ENCODE data around the gene LAMC3. TPM values are rescaled to one million over a fixed set of nuclear protein-coding genes. Genes with fewer than 3 reads are reported as not detected.

The LAMC3 gene
- total RNA-seq, 2 donors from 2014 or later: 3.9 to 16.8 TPM

GRCh38 chr9:131024978-131025868 lies 16.2 kb downstream of the LAMC3 start:
- Histone ChIP-seq H3K9me3 (no peaks in the 10 kb centered on the region), H3K27ac (no peak overlapping the region), H3K27me3 (no peaks in the 10 kb centered on the region), H3K4me1 (no peaks in the 10 kb centered on the region), H3K4me3 (no peak overlapping the region), H3K36me3 (replicated peaks in 1 of 2; ENCODE audit: insufficient read depth in 1 of 2, low read depth in 2 of 2) (no peaks in the 10 kb centered on the region)
- intact Hi-C loops (cut with DNase I): no loop called here
- ATAC-seq (no peak), DNase-seq (no peak)
- 60 to 68% methylated on average over 15 of the region's 15 CpGs for WGBS, 2 donors
- TF ChIP-seq POLR2A (IDR thresholded peaks at IDR 0.05) (no peak), CTCF (IDR thresholded peaks at IDR 0.05) (no peak)

GRCh38 chr9:131025953-131026858 lies 17.2 kb downstream of the LAMC3 start:
- no peaks in the 10 kb centered on the region for H3K9me3 ChIP-seq
- WGBS, 2 donors: 73 to 82% methylated on average over 33 to 38 of the region's 40 CpGs
- H3K4me1 ChIP-seq: no peaks in the 10 kb centered on the region
- H3K36me3 ChIP-seq (replicated peaks in 1 of 2; ENCODE audit: insufficient read depth in 1 of 2, low read depth in 2 of 2): no peaks in the 10 kb centered on the region
- no peak overlapping the region for H3K4me3 ChIP-seq
- TF ChIP-seq CTCF (IDR thresholded peaks at IDR 0.05): no peak
- no peak for TF ChIP-seq POLR2A (IDR thresholded peaks at IDR 0.05)
- DNase-seq: no peak
- H3K27me3 ChIP-seq: no peaks in the 10 kb centered on the region
- no peak overlapping the region for H3K27ac ChIP-seq
- ATAC-seq: no peak
- intact Hi-C loops (cut with DNase I): no loop called here

- Histone ChIP-seq H3K27ac (no peak overlapping the region), H3K36me3 (replicated peaks in 1 of 2; ENCODE audit: insufficient read depth in 1 of 2, low read depth in 2 of 2) (no peaks in the 10 kb centered on the region), H3K27me3 (no peaks in the 10 kb centered on the region), H3K9me3 (no peaks in the 10 kb centered on the region), H3K4me1 (no peaks in the 10 kb centered on the region), H3K4me3 (no peak overlapping the region)
- WGBS, 2 donors: 78 to 81% methylated on average over 19 to 23 of the region's 23 CpGs
- DNase-seq: no peak
- intact Hi-C loops (cut with DNase I): no loop called here
- no peak for TF ChIP-seq POLR2A (IDR thresholded peaks at IDR 0.05)
- TF ChIP-seq CTCF (IDR thresholded peaks at IDR 0.05): no peak
- no peak for ATAC-seq
These were observed 18.3 kb downstream of the LAMC3 start for GRCh38 chr9:131027048-131027871.

- no peak for DNase-seq
- H3K27me3 ChIP-seq: no peaks in the 10 kb centered on the region
- no peak for ATAC-seq
- no peaks in the 10 kb centered on the region for H3K9me3 ChIP-seq
- intact Hi-C loops (cut with DNase I): no loop called here
- no peak overlapping the region for H3K27ac ChIP-seq
- no peaks in the 10 kb centered on the region for H3K36me3 ChIP-seq (replicated peaks in 1 of 2; ENCODE audit: insufficient read depth in 1 of 2, low read depth in 2 of 2)
- H3K4me3 ChIP-seq: no peak overlapping the region
- 71 to 83% methylated on average over 1 to 11 of the region's 11 CpGs for WGBS, 2 donors
- no peaks in the 10 kb centered on the region for H3K4me1 ChIP-seq
- TF ChIP-seq POLR2A (IDR thresholded peaks at IDR 0.05): no peak
- no peak for TF ChIP-seq CTCF (IDR thresholded peaks at IDR 0.05)
These were observed 18.9 kb downstream of the LAMC3 start for GRCh38 chr9:131027872-131028179.
